Stimulated activated naive CD8-positive, alpha-beta T cell treated with anti-CD3 and anti-CD28 coated beads, Interleukin-15, Interleukin-2, amounts not matched to agents 100 U/mL and 50 U/mL, for 24 hours (primary cell): ENCODE data around the gene SHF.

ENCODE experiments used
- ATAC-seq: fragments of 150-1000 bp; cut with Tn5 transposase; one replicate; pipeline ENCODE4 v1.10.0; 2021
- DNase-seq: peaks from one replicate; pipeline ENCODE4 v3.0.0; 2021

SHF gene

GRCh38 chr15:45126535-45127158, 61.1 kb downstream of the SHF start:
- DNase-seq (no peak), ATAC-seq (no peak)

- no peak for DNase-seq
- no peak for ATAC-seq
These were observed 64.4 kb downstream of the SHF start for GRCh38 chr15:45123397-45123796.

- no peak for DNase-seq
- no peak for ATAC-seq
These were observed 65.0 kb downstream of the SHF start for GRCh38 chr15:45122719-45123118.

DNA sequence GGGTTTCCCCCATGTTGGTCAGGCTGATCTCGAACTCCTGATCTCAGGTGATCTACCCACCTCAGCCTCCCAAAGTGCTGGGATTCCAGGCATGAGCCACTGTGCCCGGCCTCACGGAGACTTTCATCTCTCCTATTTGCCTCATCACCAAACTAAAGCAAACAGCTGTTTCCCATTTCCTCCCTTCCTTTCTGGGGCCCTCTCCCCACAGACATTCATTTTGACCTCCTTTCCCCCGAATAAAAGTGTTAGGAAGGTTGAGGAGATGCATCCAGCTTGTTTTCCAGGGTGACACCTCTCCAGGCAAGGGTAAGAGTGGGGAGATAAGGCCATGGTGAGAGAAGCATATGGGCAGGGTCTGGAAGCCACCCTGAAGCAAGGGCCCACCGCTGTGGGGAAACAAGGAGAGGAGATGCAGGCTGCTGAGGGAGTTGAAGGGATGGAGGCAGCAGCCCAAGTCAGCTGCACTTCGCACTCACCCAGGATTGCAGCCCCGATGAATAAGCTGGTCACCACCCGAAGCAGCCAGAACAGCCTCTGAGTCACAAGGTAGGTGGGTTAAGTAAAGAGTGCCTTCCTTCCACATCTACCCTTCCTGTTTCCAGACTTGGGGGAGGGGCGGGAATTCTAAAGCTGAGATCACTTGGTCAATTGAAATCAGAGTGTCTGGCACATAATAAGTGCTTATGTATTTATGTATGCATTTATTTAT, 65.9 kb downstream of the SHF start:
- DNase-seq: no peak
- ATAC-seq: no peak

- ATAC-seq: no peak
- no peak for DNase-seq
These were observed 66.7 kb downstream of the SHF start for GRCh38 chr15:45121020-45121419.

- no peak for DNase-seq
- no peak for ATAC-seq
These were observed 67.4 kb downstream of the SHF start for GRCh38 chr15:45120081-45120972.

- no peak for DNase-seq
- no peak for ATAC-seq
These were observed 68.8 kb downstream of the SHF start for GRCh38 chr15:45118996-45119395.

GRCh38 chr15:45118131-45118588, 69.6 kb downstream of the SHF start:
- DNase-seq: peak; percentile 88
- ATAC-seq: peak; percentile 97

- peak; percentile 12 for ATAC-seq
- DNase-seq: no peak
These were observed 70.2 kb downstream of the SHF start for GRCh38 chr15:45117308-45118130.
